ENCODE results near the gene CA11. TPM values are rescaled to one million over a fixed set of nuclear protein-coding genes. Genes with fewer than 3 reads are reported as not detected.
A peak's percentile ranks its signal among the peaks of the same experiment; 100 is the strongest.

The CA11 gene
- total and polyA plus RNA-seq, 11 donors, result 2.2 to 14.8 (median 5.8) TPM

DNA sequence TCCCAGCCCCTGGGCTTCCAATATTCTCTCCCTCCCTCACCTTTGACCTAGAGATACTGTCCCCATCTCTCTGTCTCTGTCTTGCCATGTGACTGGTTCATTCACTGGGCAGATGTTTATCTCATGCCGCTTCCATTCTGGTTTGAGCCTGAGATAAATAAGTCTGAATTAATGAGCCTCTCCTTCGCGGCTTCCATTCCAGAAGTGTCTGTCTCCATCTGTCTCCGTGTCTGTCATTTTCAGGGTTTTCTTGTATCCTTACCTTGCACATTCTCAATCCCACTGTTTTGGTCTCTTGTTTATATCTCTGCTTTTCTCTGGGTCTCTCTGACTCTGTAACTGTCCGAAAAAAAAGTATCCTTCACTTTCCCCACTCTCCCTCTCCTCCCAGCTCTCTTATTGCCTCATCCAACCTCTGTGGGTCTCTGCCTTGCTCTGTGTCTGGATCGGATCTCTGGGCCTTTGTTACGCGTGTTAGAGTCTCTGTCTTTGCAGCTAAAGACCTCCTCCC, 22.4 kb downstream of the CA11 start:
- H3K36me3 ChIP-seq, result peaks cover 0 to 22% (median 9%) of the 10 kb centered on the region in 9 donors
- peak overlapping the region in 10 of 12 donors; percentile 9 to 61 (median 52) for H3K4me3 ChIP-seq
- DNase-seq (no peak), ATAC-seq (no peak)
- intact Hi-C loops (cut with DNase I), result loop anchor here in 1 of 10 donors (10.0 kb wide), 1 partner anchor 1021 kb away; the partner anchor contains the start of genes RRAS and SCAF1
- WGBS, 4 donors, result 23 to 30% (median 28%) methylated on average over 8 of the region's 8 CpGs
- peaks cover 0 to 6% (median 0%) of the 10 kb centered on the region in 9 donors for H3K27me3 ChIP-seq
- H3K4me1 ChIP-seq, result peaks cover 0 to 54% (median 28%) of the 10 kb centered on the region in 12 donors
- H3K9me3 ChIP-seq, result no peaks in the 10 kb centered on the region
- TF ChIP-seq, protein P1, sequence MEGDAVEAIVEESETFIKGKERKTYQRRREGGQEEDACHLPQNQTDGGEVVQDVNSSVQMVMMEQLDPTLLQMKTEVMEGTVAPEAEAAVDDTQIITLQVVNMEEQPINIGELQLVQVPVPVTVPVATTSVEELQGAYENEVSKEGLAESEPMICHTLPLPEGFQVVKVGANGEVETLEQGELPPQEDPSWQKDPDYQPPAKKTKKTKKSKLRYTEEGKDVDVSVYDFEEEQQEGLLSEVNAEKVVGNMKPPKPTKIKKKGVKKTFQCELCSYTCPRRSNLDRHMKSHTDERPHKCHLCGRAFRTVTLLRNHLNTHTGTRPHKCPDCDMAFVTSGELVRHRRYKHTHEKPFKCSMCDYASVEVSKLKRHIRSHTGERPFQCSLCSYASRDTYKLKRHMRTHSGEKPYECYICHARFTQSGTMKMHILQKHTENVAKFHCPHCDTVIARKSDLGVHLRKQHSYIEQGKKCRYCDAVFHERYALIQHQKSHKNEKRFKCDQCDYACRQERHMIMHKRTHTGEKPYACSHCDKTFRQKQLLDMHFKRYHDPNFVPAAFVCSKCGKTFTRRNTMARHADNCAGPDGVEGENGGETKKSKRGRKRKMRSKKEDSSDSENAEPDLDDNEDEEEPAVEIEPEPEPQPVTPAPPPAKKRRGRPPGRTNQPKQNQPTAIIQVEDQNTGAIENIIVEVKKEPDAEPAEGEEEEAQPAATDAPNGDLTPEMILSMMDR (IDR thresholded peaks at IDR 0.05), result no peak
- no peak for TF ChIP-seq POLR2A (IDR thresholded peaks at IDR 0.05)
- H3K27ac ChIP-seq, result peak overlapping the region in 11 of 12 donors; percentile 61 to 92 (median 67)

- Histone ChIP-seq H3K27me3 (peaks cover 0 to 6% (median 0%) of the 10 kb centered on the region in 9 donors), H3K9me3 (no peaks in the 10 kb centered on the region), H3K4me1 (peaks cover 12 to 76% (median 42%) of the 10 kb centered on the region in 12 donors), H3K36me3 (peaks cover 2 to 40% (median 29%) of the 10 kb centered on the region in 9 donors), H3K4me3 (peak overlapping the region; percentile 35 to 97 (median 88)), H3K27ac (peak overlapping the region; percentile 81 to 95 (median 92))
- intact Hi-C loops (cut with DNase I), result loop anchor here in 2 of 10 donors (2.0 to 10.0 kb wide), 3 partner anchors 17 to 1025 kb away; partner anchors contain the start of genes DBP (in 1 of the 2), RRAS (in 1 of the 2) and SCAF1 (in 1 of the 2)
- WGBS, 4 donors, result 31 to 37% (median 34%) methylated on average over 6 of the region's 6 CpGs
- DNase-seq (no peak), ATAC-seq (no peak)
- TF ChIP-seq, protein P1 (IDR thresholded peaks at IDR 0.05), result no peak
- TF ChIP-seq POLR2A (IDR thresholded peaks at IDR 0.05), result no peak
These were observed 26.0 kb downstream of the CA11 start for GRCh38 chr19:48619692-48620585.

DNA sequence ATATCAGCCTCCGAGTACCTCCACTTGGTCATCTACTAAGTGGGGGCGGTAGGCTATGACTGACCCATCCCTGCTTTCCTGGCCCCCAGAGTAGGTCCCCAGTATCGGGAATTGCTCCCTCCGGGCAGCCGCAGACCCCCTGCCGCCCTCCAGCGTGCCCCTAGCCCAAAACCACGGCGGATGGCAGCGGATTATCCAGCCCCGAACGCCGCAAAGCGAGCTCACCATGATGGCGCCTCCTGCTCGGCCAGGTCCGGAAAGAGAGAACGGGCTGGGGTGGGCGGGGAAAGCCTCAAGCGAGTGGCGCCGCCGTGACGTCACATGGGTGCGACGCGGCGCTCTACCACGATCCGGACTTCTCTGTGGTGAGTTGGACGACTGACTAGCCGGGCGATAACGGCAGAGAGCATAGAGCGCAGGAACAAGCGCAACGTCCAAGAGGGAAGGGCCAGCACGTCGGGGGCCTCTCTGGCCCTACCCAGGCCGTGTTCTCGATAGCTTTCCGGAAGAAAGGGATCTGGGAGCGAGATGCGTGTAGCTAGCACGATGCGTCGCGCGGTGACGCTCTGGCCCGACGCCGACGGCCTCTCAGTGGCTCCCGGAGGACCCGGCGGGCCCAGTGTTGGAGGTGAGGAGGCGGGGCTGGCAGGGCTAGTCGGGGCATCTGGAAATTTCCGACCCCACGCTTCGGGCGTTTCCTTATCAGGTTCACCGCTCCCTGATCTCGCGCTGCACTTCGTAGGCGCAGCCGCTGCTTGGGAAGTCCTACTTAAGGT, 26.9 kb downstream of the CA11 start, which contains the start of the genes RPL18 and SPHK2:
Gene RPL18, minus strand, starts transcription at position 263 of the 776 bp plus-strand sequence. Its CDS starts 35 bp downstream, at position 228.
Gene SPHK2, plus strand, starts transcription at position 591 of the 776 bp plus-strand sequence. CDS start 1,009 bp downstream, outside the sequence.
- 0% methylated on average over 27 to 69 of the region's 69 CpGs for WGBS, 4 donors
- intact Hi-C loops (cut with DNase I), result loop anchor here in 1 of 10 donors (2.0 to 10.0 kb wide), 2 partner anchors 18 to 234 kb away; partner anchors contain the start of gene DBP
- Histone ChIP-seq H3K4me1 (peaks cover 12 to 67% (median 35%) of the 10 kb centered on the region in 12 donors), H3K27me3 (peaks cover 0 to 6% (median 0%) of the 10 kb centered on the region in 9 donors), H3K4me3 (peak within 1 kb of the TSS; percentile 59 to 97 (median 88)), H3K9me3 (no peaks in the 10 kb centered on the region), H3K27ac (peak within 1 kb of the TSS; percentile 81 to 95 (median 92)), H3K36me3 (peaks cover 2 to 43% (median 29%) of the 10 kb centered on the region in 9 donors)
- DNase-seq, result peak; percentile 98 to 99 (median 98)
- TF ChIP-seq, protein P1 (IDR thresholded peaks at IDR 0.05), result peak in 1 of 12 donors; percentile 20
- peak in 1 of 2 donors; percentile 88 for TF ChIP-seq POLR2A (IDR thresholded peaks at IDR 0.05)
- peak; percentile 90 to 95 (median 94) for ATAC-seq

Measured in heart left ventricle (tissue), 16 donors.